ENCODE results near the gene WIF1. TPM values are rescaled to one million over a fixed set of nuclear protein-coding genes. Genes with fewer than 3 reads are reported as not detected.

Gene WIF1
- total and polyA plus RNA-seq, 2 of the 8 experiments (the other 6 are each of a cell fraction or from before 2014, with no cell fraction given): 1.8 to 9.1 TPM

DNA sequence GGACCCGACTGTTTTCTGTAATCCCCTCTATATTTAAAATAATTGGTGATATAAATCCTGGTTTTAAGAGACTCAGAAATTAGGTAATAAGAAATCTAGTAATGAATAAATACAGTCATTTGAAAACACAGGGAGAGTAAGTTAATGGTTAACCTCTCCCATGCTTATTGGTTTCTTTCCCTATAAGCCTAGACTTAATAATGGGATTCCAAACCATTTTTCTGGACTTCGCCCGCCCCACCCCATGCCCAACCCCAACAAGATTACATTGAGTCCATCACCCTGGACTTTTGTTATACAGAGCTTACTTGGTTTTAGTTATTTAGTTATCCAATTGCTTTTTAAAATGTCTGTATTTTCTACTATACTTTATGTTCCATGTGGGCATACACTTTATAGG lies 98.7 kb downstream of the WIF1 start:
- H3K36me3 ChIP-seq (ENCODE audit: control insufficient read depth in 2 of 4, insufficient read depth in 4 of 4, low read length in 3 of 4): no peaks in the 10 kb centered on the region
- H3K79me1 ChIP-seq (ENCODE audit: low read depth, low read length): no peaks in the 10 kb centered on the region
- no peak overlapping the region for H3K4me3 ChIP-seq (ENCODE audit: extremely low read depth in 1 of 4, insufficient read depth in 2 of 4, low read depth in 3 of 4, low read length in 4 of 4)
- no peak overlapping the region for H3K9ac ChIP-seq (replicated peaks in 1 of 4; ENCODE audit: extremely low read depth in 1 of 4, low read depth in 3 of 4, low read length in 3 of 4)
- H2AK5ac ChIP-seq (ENCODE audit: low read depth, low read length): no peak overlapping the region
- no peak overlapping the region for H3K4ac ChIP-seq (replicated peaks; ENCODE audit: insufficient read length, low read depth, low read length)
- TF ChIP-seq JUN (IDR thresholded peaks at IDR 0.05; ENCODE audit: low read depth, low read length) (no peak), TAF1 (IDR thresholded peaks at IDR 0.05; ENCODE audit: low read depth, low read length) (no peak)
- H2BK12ac ChIP-seq (ENCODE audit: low read depth, low read length): no peak overlapping the region
- no peak overlapping the region for H4K91ac ChIP-seq (replicated peaks; ENCODE audit: insufficient read length, low read length)
- DNase-seq (ENCODE audit: low read depth in 1 of 2, low spot score in 2 of 2) (no peak), FAIRE-seq (no peak)
- no peak overlapping the region for H2BK15ac ChIP-seq (ENCODE audit: low read length)
- no peak overlapping the region for H2BK120ac ChIP-seq (replicated peaks; ENCODE audit: low read depth, low read length)
- H2BK5ac ChIP-seq (ENCODE audit: low read depth, low read length): no peak overlapping the region
- WGBS, 2 experiments (ENCODE audit: extremely low coverage in 1 of 2, insufficient coverage in 1 of 2, insufficient read length in 1 of 2, insufficient replicate concordance in 2 of 2, low coverage in 1 of 2, low lambda C conversion rate in 2 of 2, missing lambda C conversion rate in 1 of 2): 96% methylated on average over 3 of the region's 3 CpGs; no CpG with 5 or more reads in 1 of the 2 experiments
- H3K27me3 ChIP-seq (replicated peaks in 1 of 4; ENCODE audit: control insufficient read depth in 3 of 4, extremely low read depth in 1 of 4, insufficient read depth in 3 of 4, low read length in 3 of 4): no peaks in the 10 kb centered on the region
- H2AFZ ChIP-seq (ENCODE audit: low read length): no peak overlapping the region
- no peak overlapping the region for H3K23ac ChIP-seq (ENCODE audit: insufficient read length)
- no peaks in the 10 kb centered on the region for H3K79me2 ChIP-seq (ENCODE audit: control insufficient read depth in 1 of 2, insufficient read depth in 2 of 2, low read length in 2 of 2)
- no peak overlapping the region for H4K8ac ChIP-seq (ENCODE audit: extremely low read depth, insufficient read depth, low read length)
- no peak overlapping the region for H4K5ac ChIP-seq (ENCODE audit: insufficient read length, low read depth, low read length)
- H3K4me1 ChIP-seq (replicated peaks in 1 of 4; ENCODE audit: control insufficient read depth in 3 of 4, insufficient read depth in 4 of 4, low read length in 3 of 4): peaks cover 0 to 8% (median 1%) of the 10 kb centered on the region in 4 experiments; a peak in 2 of 7 replicates
- H3K56ac ChIP-seq (replicated peaks; ENCODE audit: insufficient read length, low read depth, low read length): no peak overlapping the region
- H2BK20ac ChIP-seq (ENCODE audit: low read length): no peak overlapping the region
- H3K18ac ChIP-seq (ENCODE audit: extremely low read depth, low read length): no peak overlapping the region
- H4K20me1 ChIP-seq (replicated peaks in 1 of 2; ENCODE audit: control insufficient read depth in 1 of 2, insufficient read depth in 2 of 2, low read length in 2 of 2): no peaks in the 10 kb centered on the region
- POLR2A ChIA-PET (ENCODE audit: partially characterized antibody): no interaction called here
- no peaks in the 10 kb centered on the region for H3K23me2 ChIP-seq (ENCODE audit: low read depth, low read length)
- CTCF ChIA-PET (ENCODE audit: partially characterized antibody): no interaction called here
- no peak overlapping the region for H3K27ac ChIP-seq (ENCODE audit: low read depth, low read length)
- no peaks in the 10 kb centered on the region for H3K9me3 ChIP-seq (ENCODE audit: insufficient read depth in 2 of 2, low read depth in 1 of 2, low read length in 1 of 2)
- no peak overlapping the region for H3K4me2 ChIP-seq (ENCODE audit: insufficient read depth in 1 of 2, low read depth in 2 of 2, low read length in 2 of 2)
- no peak overlapping the region for H3K14ac ChIP-seq (ENCODE audit: insufficient read length)

All from H1 (cell line).